NCI-H2227 (cell line): Measurements from ENCODE around the gene KRTAP6-1.

Experiments used
- DNase-seq: peaks from one replicate; lab custom pipeline; 2025; ENCODE audit not compliant: unreplicated experiment; lab: John Stamatoyannopoulos, UW

KRTAP6-1 gene

DNA sequence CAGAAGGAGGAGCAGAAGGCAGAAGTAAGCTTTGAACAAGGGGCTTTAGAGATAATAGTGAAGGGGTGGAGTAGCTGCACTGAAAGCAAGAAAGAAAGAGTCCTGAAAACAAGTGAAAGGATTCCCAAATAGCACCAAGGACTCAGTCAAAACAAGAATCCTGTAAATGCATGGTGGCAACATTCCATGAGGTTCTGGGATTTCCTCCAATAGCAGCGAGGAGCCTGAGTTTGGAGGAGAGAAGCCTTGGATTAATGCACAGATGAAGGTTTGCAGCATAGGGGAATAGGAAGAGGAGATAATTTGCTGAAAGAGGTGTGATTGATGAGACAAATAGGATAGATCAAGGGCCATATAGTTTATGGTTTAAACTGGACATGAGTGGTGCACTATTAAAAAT, 34.4 kb downstream of the KRTAP6-1 start:
- no peak for DNase-seq

DNA sequence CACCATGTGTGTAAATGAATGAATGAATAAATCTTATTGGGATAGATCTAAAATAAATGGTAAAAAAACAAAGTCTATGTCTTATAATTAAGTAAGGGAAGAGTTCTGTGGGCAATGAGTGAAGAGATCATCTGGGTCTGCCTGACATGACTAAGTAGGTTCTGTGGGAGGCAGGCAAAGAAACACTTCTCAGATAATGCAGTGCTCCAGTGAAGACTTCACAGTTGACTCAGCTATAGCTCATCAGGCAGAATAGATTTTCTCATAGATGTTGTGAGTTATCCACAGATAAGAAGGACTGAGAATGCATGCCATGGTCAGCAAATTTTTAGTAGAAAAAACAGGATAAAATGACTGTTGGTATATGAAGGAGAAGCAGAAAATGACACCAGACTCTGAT, 36.0 kb downstream of the KRTAP6-1 start:
- DNase-seq: no peak

DNA sequence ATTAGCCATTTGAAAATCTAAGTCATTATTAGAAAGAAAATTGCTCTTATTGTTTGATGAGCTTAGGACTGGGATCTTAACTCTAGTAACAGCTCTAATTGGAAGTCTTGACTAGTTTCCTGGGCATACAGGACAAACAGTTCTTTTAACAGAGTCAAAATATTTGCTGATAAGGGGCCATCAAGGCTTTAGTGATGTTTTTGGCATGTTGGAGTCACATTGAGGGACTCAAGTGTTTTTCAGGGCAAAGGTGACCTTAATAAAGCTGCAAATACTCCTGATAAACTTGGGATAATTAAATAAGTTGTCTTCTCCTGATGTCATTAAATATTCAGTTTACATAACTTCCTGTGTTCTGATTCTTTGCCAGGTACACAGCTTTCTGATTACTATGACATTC, 46.1 kb downstream of the KRTAP6-1 start:
- no peak for DNase-seq

DNA sequence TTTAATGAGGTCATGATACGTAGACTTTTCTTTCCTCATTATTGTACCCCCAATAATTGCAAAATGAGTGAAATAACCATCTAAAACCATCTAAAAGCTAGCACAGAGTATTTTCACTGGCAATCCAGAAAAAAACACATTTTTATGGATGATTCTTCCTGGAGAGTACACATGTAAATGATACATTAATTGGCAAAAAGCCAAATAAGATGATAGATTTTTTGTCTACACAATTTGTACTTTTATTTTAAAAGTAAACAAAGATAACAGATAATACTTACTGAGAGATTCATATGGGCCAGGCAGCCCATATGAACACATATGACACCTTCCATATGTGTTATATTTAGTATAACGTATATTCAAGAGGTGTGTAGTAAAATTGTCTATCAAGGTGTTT, 50.1 kb downstream of the KRTAP6-1 start:
- no peak for DNase-seq
